Measurements from ENCODE around the gene ZNF709. TPM values are rescaled to one million over a fixed set of nuclear protein-coding genes. Genes with fewer than 3 reads are reported as not detected.

ZNF709 gene
- total and polyA plus RNA-seq, 2 of the 4 experiments (the other 2 are of a cell fraction), result 0.50 to 3.8 TPM

GRCh38 chr19:12484011-12484370 is 625 bp downstream of the ZNF709 start:
- no peak overlapping the region for H3K56ac ChIP-seq (ENCODE audit: extremely low read depth, insufficient read depth, low read length)
- no peaks in the 10 kb centered on the region for H3K36me3 ChIP-seq (ENCODE audit: control insufficient read depth, insufficient read depth, low read length)
- H3K79me1 ChIP-seq (ENCODE audit: low read depth in 1 of 2, low read length in 2 of 2), result peaks cover 23 to 24% of the 10 kb centered on the region in 2 experiments
- H3K18ac ChIP-seq (ENCODE audit: low read depth, low read length), result no peak overlapping the region
- H4K20me1 ChIP-seq (ENCODE audit: insufficient read depth, low read length), result no peaks in the 10 kb centered on the region; the same call in 1 of the 2 replicates
- H3K23ac ChIP-seq (ENCODE audit: low read depth, low read length), result peak overlapping the region; percentile 54; the same call in 1 of the 2 replicates
- 0 out of 2 replicates have a peak, but pooled peaks cover 4% of the 10 kb centered on the region for H3K9me1 ChIP-seq (ENCODE audit: insufficient read depth, low read length)
- peak overlapping the region; percentile 83 for H3K27ac ChIP-seq (ENCODE audit: insufficient read depth, low read length)
- no peaks in the 10 kb centered on the region for H3K27me3 ChIP-seq (ENCODE audit: control insufficient read depth, insufficient read depth, low read length)
- dilution Hi-C loops (cut with HindIII; ENCODE audit: low sequenced_read_pairs, unreplicated experiment), result no loop called here
- no peak overlapping the region for H2AK9ac ChIP-seq (replicated peaks; ENCODE audit: low read depth, low read length, poor library complexity)
- peak overlapping the region; percentile 95 for H2AFZ ChIP-seq (replicated peaks; ENCODE audit: low read length, poor library complexity)
- TF ChIP-seq CEBPB (IDR thresholded peaks at IDR 0.05; ENCODE audit: low read depth, low read length) (no peak), MAFK (IDR thresholded peaks at IDR 0.05; ENCODE audit: low read depth, low read length) (no peak), FOS (IDR thresholded peaks at IDR 0.05; ENCODE audit: low read depth, low read length) (no peak), MAZ (IDR thresholded peaks at IDR 0.05; ENCODE audit: borderline replicate concordance, low read depth, low read length) (no peak), RAD21 (IDR thresholded peaks at IDR 0.05; ENCODE audit: low read length) (no peak), CHD1 (IDR thresholded peaks at IDR 0.05; ENCODE audit: low read depth, low read length) (no peak), MXI1 (IDR thresholded peaks at IDR 0.05; ENCODE audit: borderline replicate concordance, low read depth, low read length) (no peak)
- no peak overlapping the region for H4K91ac ChIP-seq (ENCODE audit: insufficient read depth, low read depth, low read length)
- H3K4me2 ChIP-seq (ENCODE audit: low read depth, low read length), result peak overlapping the region; percentile 96
- H2BK5ac ChIP-seq (ENCODE audit: low read depth, low read length, poor library complexity, severe bottlenecking), result no peak overlapping the region
- 0 out of 2 replicates have a peak overlapping the region, but pooled peaks have one; percentile 24 for H4K5ac ChIP-seq (ENCODE audit: low read depth, low read length)
- peak overlapping the region; percentile 69; the same call in 1 of the 2 replicates for H3K14ac ChIP-seq (replicated peaks; ENCODE audit: low read depth, low read length)
- DNase-seq (peak; percentile 6), ATAC-seq (ENCODE audit: low read depth) (no peak)
- no peak overlapping the region for H2BK120ac ChIP-seq (ENCODE audit: low read depth, low read length)
- H3K9me3 ChIP-seq (ENCODE audit: control insufficient read depth, insufficient read depth, low read length), result no peaks in the 10 kb centered on the region; the same call in 1 of the 2 replicates
- POLR2A ChIA-PET (ENCODE audit: unreplicated experiment), result no interaction called here
- H3K4me3 ChIP-seq (ENCODE audit: insufficient read depth, low read depth, low read length), result peak overlapping the region; percentile 88
- no peak overlapping the region for H2BK15ac ChIP-seq (ENCODE audit: low read depth, low read length)
- no peak overlapping the region for H2BK20ac ChIP-seq (ENCODE audit: low read depth, low read length)
- in situ Hi-C loops (cut with MboI; ENCODE audit: low sequenced_read_pairs), result no loop called here
- no TSS peak for BruUV-seq (replicated peaks)
- intact Hi-C loops (cut with micrococcal nuclease), result no loop called here
- peaks cover 6% of the 10 kb centered on the region for H3K4me1 ChIP-seq (ENCODE audit: control insufficient read depth, insufficient read depth, low read length)
- peak overlapping the region; percentile 90 for H3K9ac ChIP-seq (ENCODE audit: low read depth, low read length)
- CTCF ChIA-PET, result no interaction called here
- H3K4ac ChIP-seq (ENCODE audit: low read depth, low read length), result no peak overlapping the region
- H2AK5ac ChIP-seq (ENCODE audit: low read depth, low read length), result no peak overlapping the region
- WGBS, 2 experiments (ENCODE audit: extremely low coverage in 2 of 2, insufficient read length in 1 of 2), result no CpG with 5 or more reads among the region's 13 CpGs
- peak overlapping the region in 1 of 2 experiments; percentile 44; a peak in 2 of 4 replicates for H4K8ac ChIP-seq (ENCODE audit: low read depth in 2 of 2, low read length in 2 of 2)
